CD4-positive, alpha-beta T cell treated with Interleukin-15 for 1 hour (primary cell): ENCODE measurements around the gene GJA9.

ENCODE experiments used
- DNase-seq: peaks from one replicate; pipeline ENCODE4 v3.0.0-alpha.2; 2020

The GJA9 gene

GRCh38 chr1:38829368-38829767, 52.0 kb downstream of the GJA9 start:
- DNase-seq = no peak

- no peak for DNase-seq
Measured at GRCh38 chr1:38827318-38827717, 54.1 kb downstream of the GJA9 start.

GRCh38 chr1:38826886-38827285, 54.5 kb downstream of the GJA9 start:
- DNase-seq = no peak

GRCh38 chr1:38826262-38826661, 55.1 kb downstream of the GJA9 start:
- DNase-seq = no peak
